Fibroblast of mammary gland (primary cell): Measurements from ENCODE around the gene MXRA8.

Source experiments
- DNase-seq: peaks from one replicate; pipeline ENCODE4 v3.0.0-alpha.2; 2010; ENCODE audit warnings: low read depth
- H3K4me3 ChIP-seq: 2 replicates; pipeline ENCODE4 v1.5.1; 2011; ENCODE audit warnings: low read depth, mild to moderate bottlenecking, low read length, moderate library complexity; ENCODE audit not compliant: control insufficient read depth
- TF ChIP-seq, protein P1 (sequence below): conservative IDR thresholded peaks from 2 replicates; pipeline ENCODE4 v1.5.1; 2011; ENCODE audit warnings: low read depth, low read length, inconsistent platforms; ENCODE audit not compliant: control insufficient read depth, insufficient read depth

The MXRA8 gene

DNA sequence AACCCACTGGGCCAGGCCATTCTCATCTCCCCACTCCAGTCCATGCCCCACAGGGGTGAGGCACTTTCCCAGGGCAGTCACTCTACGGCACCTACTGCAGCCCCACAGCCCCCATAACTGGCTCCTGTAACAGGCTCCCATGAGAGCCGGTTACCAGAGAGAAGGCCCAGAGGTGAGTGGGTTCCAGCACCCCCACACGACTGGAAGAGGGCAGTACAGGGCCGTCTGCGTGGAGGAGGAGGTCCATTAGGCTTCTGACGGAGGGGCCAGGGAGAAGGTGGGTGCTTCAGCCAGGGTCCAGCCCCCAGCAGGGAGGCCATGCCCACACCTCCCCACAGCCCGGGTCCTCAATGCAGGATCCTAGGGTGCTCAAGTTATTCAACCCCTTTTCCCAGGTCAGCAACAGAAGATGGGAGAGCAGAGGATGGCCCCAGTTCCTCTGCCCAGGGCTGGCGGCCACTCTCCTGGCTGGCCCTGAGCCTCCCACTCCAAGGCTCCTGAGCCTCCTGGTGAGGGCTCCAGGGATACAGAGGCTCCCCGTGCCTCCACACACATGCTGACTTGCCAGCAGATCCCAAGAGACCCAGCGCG is 52.2 kb downstream of the MXRA8 start:
- H3K4me3 ChIP-seq = peak overlapping the region; percentile 62
- TF ChIP-seq, protein P1, sequence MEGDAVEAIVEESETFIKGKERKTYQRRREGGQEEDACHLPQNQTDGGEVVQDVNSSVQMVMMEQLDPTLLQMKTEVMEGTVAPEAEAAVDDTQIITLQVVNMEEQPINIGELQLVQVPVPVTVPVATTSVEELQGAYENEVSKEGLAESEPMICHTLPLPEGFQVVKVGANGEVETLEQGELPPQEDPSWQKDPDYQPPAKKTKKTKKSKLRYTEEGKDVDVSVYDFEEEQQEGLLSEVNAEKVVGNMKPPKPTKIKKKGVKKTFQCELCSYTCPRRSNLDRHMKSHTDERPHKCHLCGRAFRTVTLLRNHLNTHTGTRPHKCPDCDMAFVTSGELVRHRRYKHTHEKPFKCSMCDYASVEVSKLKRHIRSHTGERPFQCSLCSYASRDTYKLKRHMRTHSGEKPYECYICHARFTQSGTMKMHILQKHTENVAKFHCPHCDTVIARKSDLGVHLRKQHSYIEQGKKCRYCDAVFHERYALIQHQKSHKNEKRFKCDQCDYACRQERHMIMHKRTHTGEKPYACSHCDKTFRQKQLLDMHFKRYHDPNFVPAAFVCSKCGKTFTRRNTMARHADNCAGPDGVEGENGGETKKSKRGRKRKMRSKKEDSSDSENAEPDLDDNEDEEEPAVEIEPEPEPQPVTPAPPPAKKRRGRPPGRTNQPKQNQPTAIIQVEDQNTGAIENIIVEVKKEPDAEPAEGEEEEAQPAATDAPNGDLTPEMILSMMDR = peak; percentile 12
- DNase-seq = no peak

DNA sequence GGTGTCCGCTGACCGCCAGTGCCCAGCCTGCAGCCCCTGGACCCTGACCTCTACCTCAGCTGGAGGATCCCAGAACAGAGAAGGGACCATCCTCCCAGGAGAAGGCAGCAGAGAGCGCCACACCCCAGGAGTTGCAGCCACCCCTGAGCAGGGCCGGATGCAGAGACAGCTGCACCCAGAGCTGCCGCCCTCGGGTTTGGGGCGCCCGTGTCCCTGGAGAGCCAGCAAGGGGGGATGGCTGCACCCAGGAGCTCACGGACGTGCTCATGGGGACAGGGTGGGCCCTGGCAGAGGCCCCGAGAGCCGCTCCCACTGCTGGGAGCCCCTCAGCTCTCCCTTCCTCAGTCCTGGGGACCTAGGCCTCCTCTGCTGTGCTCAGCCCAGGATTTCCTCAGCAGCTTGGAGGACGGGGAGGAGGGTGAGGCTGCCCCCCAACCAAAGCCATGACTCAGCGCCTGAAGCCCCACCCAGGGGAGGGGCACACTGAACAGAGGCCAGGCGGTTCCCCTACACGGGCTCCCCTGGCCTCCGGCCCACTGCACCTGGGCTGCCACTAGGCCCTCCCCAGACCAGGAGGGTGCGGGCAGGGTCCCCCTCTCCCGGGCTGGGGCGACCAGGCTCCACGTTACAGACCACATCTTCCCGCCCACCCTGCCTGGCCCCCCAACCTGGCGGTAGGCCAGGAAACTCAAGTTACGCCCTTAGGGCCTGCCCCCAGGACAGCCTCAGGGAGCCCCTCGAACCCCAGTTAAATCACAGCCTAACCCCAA is 52.9 kb downstream of the MXRA8 start:
- DNase-seq = peak; percentile 79
- H3K4me3 ChIP-seq = peak overlapping the region; percentile 62
- TF ChIP-seq, protein P1 = peak; percentile 2

DNA sequence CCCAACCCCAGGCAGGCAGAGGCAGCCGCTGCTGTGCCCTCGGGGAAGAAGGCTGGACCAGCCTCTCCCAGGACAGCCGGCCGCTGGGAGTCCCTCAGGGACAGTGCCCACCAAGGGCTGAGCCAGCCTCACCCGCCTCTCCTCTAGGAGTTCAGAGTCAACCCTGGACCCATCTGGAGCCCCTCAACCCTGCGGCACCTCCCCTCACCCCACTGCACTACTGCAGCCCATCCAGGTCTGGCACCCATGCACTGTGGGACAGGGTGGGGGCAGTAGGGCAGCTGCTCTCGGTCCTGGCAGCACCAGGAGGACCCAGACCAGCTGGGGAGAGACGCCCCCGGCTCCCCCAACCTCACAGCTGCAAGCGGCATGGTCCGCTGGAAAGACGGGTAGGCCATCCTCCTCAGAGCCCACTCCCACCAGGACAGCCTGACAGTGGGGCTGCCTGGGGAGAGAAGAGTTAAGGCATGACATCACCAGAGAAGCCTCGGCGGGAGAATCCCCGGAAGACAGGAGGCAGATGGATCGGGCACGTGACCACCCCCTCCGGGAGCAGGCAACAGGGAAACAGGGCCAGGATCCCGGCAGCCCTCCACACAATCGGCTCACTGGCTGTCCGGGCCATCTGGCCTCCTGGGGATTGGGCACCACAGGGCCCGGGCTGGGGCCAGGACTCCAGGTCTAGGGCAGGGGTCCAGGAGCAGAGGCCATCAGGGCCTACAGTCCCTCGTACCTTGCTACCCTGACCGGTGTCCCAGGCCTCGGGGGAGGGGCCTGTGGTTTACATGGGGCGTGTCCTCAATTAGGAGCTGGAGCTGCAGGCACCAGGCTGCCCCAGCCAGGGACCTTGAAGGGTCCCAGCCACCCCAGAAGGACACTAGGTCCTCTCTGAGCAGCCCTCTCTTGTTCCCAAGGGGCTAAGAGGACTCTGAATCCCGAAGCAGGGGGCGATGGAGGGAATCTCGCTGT is 53.7 kb downstream of the MXRA8 start:
- H3K4me3 ChIP-seq = peak overlapping the region; percentile 62
- TF ChIP-seq, protein P1 = no peak
- peak; percentile 77 for DNase-seq

DNA sequence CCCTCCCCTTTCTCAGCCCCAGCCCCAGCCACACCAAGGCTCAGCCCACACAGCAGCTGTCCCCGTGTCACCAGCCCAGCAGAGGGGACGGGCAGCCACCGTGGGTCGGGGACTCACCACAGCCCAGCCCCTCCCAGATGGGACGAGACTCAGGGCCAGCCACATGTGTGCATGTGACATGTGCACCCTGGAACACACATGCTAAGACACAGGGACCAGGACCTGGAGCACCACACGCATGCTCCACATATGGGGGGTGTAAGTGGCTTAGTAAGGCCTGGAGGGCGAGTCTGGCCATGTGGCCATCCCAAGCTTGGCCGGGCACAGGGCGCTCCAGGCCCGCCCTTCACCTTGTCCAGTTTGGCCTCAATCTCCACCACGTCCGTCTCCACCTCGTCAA is 54.6 kb downstream of the MXRA8 start:
- no peak overlapping the region for H3K4me3 ChIP-seq
- DNase-seq = no peak
- TF ChIP-seq, protein P1 = no peak

DNA sequence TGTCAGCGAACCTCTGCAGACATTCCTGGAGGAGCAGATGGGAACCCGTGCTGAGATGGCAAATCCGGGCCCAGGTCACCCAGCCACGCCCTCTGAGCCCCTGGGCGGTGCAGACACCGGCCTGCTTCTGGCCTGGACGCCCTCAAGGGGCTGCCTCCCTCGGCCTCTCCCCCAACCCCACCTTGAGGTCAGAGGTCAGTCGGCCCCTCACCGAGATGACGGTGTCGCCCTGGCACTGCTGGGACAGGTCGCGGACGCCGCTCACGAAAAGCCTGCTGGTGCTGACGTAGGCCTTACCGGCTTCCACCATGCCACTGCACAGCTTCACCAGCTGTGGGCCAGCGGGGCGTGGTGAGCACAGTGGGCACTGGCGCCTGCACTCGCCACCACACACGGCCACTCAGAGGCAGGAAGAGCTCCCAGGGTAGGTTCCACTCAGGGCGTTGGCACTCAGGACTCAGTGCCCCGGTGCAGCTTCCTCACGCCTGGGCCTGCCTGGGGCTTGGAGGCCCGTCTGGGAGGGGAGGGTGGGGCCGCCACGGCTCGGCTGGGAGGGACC is 55.3 kb downstream of the MXRA8 start:
- no peak overlapping the region for H3K4me3 ChIP-seq
- TF ChIP-seq, protein P1 = no peak
- no peak for DNase-seq
